ENCODE results near the gene APPBP2.

DNA sequence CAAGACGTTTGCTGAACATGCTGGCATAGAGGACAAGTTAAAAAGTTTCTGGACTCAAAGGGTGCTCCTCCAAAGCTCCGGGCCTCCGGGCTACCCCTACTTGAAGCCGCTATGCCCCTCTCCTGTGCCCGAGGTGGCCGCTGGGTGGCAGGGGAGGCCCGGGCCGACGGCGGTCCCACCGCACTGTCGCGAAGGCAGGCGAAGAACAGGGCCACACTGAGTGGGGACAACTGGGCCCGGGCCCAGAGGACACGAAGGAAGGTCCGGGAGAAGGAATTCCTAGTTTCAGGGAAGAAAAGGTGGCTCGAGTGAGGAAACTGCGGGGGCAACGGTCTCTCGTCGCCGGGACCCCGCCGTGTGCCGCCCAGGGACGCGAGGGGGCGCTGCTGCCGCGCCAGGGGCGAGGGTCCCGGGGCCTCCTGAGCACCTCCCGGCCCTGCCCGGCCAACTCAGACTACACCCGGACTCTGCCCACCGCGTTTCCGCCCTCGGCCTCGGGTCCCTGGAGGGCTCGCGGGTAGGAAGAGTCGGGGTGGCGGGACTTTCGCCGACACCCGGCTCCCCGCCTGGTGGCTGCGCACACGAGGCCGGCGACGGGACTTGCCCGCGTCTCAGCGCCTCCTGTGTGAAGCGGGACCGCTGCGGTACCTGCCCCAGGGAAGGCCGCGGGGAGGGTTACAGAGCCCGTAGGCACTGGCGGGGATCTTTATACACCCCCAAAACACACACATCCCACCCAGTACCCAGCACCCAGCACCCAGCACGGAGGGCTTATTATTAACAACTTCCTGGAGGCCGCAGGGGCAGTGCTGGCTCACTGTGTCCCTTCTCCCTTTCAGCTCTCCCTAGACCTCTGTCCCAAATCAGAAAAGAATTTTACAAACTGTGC is 104.5 kb downstream of the APPBP2 start:
- TF ChIP-seq, protein P1, sequence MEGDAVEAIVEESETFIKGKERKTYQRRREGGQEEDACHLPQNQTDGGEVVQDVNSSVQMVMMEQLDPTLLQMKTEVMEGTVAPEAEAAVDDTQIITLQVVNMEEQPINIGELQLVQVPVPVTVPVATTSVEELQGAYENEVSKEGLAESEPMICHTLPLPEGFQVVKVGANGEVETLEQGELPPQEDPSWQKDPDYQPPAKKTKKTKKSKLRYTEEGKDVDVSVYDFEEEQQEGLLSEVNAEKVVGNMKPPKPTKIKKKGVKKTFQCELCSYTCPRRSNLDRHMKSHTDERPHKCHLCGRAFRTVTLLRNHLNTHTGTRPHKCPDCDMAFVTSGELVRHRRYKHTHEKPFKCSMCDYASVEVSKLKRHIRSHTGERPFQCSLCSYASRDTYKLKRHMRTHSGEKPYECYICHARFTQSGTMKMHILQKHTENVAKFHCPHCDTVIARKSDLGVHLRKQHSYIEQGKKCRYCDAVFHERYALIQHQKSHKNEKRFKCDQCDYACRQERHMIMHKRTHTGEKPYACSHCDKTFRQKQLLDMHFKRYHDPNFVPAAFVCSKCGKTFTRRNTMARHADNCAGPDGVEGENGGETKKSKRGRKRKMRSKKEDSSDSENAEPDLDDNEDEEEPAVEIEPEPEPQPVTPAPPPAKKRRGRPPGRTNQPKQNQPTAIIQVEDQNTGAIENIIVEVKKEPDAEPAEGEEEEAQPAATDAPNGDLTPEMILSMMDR (IDR thresholded peaks at IDR 0.05), result peak in 5 of 7 experiments; percentile 87 to 93 (median 91)
- no peak for TF ChIP-seq EP300 (IDR thresholded peaks at IDR 0.05)
- no peak for TF ChIP-seq POLR2A (IDR thresholded peaks at IDR 0.05)
